A673 (cell line): Measurements from ENCODE around the gene CDC45.

Experiments
- EZH2 ChIP-seq: fragments of 200-600 bp; sonication (generic); IDR thresholded peaks from 2 replicates; pipeline ENCODE4 v1.6.1; 2017; ENCODE audit warnings: borderline replicate concordance, low read depth, mild to moderate bottlenecking, mixed read lengths, antibody characterized with exemption, low read length; ENCODE audit not compliant: poor library complexity, severe bottlenecking
- TF ChIP-seq, protein P1 (sequence below): fragments of 300-800, 200-600 bp; sonication (generic); conservative IDR thresholded peaks from 2 replicates; pipeline ENCODE4 v1.5.1; 2017; ENCODE audit warnings: low read depth, mild to moderate bottlenecking, antibody characterized with exemption, low read length, moderate library complexity, mixed read lengths

- TF ChIP-seq, protein P1, sequence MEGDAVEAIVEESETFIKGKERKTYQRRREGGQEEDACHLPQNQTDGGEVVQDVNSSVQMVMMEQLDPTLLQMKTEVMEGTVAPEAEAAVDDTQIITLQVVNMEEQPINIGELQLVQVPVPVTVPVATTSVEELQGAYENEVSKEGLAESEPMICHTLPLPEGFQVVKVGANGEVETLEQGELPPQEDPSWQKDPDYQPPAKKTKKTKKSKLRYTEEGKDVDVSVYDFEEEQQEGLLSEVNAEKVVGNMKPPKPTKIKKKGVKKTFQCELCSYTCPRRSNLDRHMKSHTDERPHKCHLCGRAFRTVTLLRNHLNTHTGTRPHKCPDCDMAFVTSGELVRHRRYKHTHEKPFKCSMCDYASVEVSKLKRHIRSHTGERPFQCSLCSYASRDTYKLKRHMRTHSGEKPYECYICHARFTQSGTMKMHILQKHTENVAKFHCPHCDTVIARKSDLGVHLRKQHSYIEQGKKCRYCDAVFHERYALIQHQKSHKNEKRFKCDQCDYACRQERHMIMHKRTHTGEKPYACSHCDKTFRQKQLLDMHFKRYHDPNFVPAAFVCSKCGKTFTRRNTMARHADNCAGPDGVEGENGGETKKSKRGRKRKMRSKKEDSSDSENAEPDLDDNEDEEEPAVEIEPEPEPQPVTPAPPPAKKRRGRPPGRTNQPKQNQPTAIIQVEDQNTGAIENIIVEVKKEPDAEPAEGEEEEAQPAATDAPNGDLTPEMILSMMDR: no peak
- no peak for TF ChIP-seq EZH2
Observed at GRCh38 chr22:19466848-19467752, 12.6 kb upstream of the CDC45 start.
